OCI-M1 (cell line): ENCODE results near the gene TMEM52.
"Not testable (repeated sequence)": the region's sequence is repeated elsewhere in the genome, so short reads cannot be mapped to it uniquely, and the experiment has no call there.

Experiments
- DNase-seq: peaks from one replicate; lab custom pipeline; 2025; lab: John Stamatoyannopoulos, UW

TMEM52 gene

DNA sequence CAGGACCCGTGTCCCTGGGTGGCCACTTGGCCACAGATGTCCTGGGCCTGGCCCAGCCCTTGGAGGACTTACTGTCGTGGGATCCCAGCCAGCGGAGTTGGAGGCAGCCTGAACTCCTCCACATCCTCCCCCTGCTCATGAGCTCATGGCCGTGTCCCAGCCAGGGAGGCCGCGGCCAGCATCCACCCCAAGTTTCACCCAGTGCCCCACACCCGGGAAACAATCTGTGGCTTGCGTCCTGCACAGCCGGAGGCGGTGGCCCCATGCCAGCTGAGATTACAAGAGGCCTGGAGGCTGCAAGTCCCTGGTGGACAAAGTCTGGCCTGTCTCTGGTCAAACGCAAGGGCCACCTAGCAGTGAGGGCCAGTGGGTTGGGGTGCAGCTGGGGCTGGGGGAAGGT lies 27.5 kb upstream of the TMEM52 start:
- no peak for DNase-seq

DNA sequence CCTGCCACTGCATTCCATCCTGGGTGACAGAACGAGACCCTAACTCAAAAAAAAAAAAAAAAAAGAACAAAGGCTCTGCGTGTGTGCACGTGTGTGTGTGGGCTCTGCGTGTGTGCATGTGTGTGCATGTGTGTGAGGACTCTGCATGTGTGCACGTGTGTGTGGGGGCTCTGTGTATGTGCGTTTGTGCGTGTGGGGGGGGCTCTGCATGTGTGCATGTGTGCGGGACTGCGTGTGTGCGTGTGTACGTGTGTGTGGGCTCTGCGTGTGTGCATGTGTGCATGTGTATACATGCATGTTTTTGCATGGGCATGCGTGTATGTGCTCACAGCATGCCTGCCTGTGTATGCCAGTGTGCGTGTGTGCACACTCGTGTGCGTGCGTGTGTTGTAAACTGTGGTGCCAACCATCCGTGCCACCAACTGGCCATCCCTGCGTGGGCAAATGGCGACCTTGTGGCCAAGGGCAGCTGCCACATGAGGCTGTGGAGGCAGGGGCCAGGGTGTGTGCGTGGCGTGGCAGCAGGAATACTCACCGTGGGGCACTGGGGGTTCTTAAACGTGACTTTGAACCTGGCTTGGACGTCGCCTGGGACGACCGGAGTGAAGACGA lies 26.8 kb upstream of the TMEM52 start:
- DNase-seq, result no peak

DNA sequence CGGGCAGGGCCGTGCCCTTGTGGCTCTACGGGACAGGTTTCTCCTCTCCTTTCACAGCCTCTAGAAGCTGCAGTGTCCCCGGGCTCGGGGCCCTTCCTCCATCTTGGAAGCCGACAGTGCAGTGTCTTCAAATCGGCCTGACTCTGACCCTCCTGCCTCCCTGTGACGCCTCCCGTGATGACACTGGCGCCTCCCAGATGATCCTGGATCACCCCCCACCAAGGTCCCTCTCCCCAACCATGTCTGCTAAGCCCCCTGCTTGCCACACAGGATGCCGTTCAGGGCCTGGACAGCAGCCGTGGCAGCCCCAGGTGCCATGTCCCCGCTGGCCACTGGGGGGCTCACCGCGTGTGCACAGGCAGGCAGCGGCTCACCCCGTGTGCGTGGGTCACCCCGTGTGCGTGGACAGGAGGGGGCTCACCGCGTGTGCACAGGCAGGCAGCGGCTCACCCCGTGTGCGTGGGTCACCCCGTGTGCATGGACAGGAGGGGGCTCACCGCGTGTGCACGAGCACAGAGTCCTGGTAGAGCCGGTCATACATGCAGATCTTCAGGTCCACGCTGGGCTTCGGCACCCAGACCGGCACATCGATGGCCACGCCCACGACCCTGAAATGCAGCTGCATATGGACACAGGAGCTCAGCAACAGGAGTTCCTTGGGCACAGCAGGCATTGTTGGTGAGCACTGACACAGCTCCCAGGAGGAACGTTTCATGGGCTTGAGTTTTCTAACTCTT lies 24.9 kb upstream of the TMEM52 start:
- DNase-seq, result peak; percentile 57

DNA sequence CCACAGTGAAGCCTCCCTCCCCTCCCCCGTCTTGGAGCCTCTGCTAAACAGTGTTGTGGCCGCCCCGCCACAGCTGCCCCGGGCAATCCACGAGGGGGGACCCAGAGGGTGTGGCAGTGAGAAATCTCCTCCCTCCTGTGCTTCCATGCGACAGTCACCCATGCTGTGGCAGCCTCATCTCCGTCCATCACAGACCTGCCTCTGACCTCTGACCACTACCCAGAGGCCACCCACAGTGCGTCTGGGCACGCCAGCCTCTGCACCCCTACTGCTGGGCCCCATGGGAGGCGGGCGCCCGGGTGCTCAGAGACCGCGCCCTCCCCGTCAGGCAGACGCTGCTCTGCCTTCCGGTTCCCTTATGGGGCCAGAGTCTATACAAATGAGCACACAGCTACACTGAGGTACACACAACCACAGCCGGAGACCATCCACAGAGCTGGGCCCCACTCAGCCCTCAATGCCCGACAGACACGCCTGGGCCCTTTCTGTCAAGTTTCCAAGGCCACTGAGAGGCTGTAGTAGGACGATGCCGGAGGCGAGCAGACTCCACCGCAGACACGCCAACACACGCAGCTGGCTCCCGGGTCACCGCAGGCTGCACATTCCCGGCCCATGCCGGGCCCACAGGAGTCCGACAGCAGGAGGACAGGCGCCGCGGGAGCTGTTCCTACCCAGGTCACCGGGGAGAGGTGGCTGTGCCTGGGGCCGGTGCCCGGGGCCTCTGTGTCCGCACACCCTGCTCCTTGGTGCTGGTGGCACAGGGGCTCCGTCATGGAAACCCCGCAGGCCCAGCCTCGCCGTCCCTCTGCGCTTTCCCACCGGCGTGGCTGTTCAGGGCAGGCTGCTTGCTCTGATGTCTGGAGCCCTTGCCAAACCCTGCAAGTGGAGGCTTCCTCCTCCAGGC lies 23.9 kb upstream of the TMEM52 start:
- DNase-seq, result no peak

DNA sequence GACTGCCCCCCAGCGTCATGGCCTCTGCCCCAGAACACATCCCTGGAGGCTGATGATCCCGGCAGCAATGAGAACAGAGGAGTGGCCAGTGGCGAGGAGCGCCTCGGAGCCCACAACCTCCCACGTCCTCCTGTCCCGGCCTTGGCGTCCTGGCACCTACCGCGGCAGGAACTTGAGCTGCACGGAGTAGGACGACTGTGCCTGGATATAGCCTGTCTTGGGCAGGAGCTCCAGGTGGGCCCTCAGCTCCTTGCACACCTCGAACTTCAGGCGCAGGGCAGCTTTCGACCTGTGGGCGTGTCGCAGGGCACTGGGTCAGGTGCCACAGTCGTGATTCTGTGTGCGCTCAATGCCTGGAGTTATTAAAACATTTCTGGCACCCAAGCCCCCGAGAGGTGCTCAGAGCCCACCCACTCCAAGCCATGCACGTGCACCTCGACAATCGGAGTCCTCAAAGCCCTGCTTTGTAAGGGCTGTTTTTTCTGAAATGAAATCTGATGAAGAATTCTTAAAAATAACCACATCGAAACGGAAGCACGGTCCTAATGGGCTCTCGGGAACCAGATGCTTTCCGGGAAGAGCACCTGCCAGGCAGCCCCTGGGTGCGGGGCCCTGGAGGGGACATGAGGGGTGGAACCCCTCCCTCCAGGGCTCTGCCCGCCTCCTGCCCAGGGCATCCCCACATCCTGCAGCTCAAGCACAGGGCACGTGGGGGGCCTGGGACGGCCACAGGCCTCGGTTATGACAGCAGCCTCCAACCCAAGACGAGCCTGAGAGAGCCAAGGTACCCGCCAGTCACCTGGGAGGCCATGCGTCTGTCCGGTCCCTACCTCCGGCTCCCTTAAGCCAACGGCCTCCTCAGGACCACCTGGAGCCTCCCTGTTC lies 23.0 kb upstream of the TMEM52 start:
- no peak for DNase-seq

DNA sequence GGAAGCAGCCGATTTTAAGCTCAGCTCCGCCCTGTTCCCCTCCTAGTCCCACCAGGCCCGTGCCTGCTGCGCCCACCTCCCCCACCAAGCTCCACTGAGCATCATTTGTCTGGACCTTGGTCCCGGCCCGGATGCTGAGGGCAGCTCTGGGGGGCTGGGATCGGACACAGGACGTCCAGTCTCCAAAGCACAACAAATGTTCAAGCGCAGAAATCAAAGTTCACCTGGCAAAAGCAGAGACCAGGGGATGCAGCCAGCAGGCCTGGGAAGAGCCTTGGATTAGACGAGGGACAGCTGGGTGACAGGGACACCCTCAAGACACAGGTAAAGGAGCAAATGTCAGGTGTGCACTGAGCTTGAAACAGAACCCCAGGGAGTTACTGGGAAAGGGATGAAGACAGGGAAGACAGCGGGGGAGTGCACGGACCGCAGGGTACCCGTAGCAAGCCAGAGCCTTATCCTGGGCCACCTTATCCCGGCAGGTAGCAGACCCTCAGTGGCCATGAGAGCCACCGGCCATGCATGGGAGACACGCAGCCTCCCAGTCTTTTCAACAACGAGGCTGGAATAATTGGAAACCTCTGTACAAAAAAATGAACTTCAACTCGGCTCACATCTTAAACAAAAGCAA lies 22.2 kb upstream of the TMEM52 start:
- DNase-seq, result no peak

DNA sequence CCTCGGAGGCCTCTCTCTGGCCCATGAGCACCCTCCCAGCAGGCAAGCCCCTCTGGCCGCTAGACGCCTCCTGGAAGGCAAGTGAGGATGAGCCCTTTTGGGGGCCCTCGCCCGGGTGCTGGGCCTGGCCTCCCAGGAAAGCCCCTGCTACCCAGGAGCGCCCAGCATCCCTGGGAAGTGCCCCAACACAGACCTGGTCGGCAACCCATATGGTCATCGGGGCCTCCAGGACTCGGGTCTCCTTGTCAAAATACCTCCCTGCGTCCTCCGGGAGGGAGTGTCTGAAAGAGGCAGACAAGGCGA lies 21.0 kb upstream of the TMEM52 start:
- DNase-seq, result no peak

DNA sequence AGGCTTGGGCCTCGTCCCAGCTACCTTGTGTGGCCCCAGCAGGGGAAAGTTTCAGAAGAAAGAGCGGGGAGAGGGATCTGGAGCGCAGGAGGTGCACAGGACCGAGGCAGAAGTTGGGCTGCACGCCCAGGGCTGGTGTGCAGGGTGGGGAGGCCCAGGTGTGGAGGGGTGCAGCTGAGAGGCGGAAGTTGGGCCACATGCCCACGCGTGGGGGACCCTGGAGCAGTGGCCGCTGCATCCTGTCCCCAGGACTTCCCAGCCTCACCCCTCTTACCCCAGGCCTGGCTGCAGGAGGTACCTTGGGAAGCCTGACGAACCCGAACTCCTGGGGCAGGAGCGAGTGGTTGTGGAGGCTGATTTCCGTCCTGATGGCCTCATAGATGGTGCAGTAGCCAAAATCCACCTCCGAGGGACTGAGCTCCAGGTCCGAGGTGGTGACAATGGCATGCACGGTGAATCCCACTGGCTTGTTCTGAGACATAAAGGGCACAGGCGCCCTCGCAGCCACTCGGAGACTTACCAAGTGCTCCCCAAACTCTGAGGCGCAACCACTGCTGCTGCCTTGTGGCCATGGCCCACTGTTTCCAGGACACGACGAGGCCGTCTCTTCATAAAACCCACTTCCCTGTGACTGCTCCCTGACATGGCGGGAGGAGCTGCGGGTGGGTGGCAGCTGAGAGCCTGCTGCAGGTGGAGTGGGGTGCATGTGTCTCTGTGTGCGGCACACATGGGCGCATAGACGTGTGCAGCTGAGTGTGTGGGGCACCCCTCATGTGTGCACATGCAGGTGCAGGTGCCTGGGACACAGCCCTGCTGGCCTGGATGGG lies 20.4 kb upstream of the TMEM52 start:
- no peak for DNase-seq

DNA sequence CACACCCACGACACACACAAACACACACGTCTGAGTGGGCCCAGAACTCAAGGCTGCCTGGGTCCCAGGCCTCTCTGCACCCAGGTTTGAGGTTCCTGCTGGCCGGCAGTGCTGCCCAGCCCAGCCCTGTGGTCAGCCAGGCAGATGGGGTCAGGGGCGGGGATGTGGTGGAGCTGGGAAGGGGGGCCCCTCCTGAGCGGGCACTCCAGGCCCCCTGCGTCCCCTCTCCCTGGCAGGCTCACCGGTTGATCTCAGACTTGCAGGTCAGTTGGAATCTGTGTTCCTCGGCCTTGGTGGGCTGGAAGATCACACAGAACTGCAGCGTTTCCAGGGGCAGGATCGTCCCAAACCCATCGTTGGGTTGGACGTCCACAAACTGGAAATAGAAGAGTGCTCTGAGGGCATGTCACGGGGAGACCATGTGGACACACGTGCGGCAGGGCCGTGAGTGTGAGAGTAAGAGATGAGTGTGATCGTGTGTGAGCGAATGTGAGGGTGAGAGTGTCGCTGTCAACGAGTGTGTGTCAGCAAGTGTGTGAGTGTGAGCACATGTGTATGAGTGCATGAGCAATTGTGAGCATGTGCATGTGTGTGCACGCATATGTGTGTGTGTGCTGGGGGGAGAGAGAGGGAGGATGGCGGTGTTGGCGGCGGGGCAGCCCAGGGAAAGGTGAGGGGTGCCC lies 19.7 kb upstream of the TMEM52 start:
- no peak for DNase-seq

DNA sequence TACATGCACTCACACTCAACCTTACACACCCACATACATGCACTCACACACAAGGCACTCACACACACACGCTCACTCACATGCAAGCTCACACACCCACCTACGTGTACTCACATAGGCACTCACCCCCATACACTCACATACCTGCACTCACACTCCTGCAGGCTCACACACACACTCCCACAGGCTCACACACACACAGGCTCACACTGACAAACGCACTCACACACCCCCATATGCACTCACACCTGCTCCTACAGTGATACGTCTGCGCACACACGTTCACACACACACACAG lies 19.1 kb upstream of the TMEM52 start:
- no peak for DNase-seq

DNA sequence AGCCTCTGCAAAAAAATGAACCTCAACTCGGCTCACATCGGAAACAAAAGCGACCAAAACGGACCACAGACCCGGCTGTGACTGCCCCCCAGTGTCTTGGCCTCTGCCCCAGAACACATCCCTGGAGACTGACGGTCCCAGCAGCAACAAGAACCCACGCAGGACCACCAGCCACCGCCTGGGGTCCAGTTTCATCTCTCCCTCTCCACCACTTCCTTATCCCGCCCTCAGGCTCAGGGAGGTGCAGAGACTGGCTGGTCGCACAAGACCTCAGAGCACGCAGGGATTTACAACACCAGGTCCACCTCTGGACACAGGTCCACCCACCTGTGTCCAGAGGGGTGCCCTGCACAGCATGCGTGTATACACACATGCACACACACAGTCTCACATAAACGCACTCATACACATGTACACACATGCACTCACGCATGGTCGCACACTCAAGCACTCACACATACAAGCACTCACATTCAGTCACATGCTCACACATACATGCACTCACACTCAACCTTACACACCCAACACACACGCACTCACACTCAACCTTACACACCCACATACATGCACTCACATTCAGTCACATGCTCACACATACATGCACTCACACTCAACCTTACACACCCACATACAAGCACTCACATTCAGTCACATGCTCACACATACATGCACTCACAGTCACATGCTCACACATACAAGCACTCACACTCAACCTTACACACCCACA lies 18.6 kb upstream of the TMEM52 start:
- DNase-seq, result no peak

DNA sequence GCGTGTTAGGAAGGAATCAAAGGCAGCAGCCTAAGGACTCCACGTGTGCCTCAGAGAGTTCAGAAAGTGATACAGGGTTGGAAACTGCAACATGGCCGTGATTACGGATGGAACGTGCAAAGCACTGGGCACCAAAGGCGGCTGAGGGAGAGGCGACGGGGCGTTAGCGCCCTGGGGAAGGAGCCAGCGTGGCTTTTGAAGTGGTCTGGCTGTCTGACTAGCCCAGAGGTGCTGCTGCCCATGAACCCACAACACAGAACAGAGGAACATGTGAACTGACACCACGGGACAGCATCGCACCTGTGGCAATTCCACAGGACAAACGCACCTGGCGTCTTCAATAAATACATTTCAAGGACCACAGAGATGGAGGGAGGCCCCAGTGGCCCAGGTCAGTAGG lies 18.0 kb upstream of the TMEM52 start:
- DNase-seq, result no peak

DNA sequence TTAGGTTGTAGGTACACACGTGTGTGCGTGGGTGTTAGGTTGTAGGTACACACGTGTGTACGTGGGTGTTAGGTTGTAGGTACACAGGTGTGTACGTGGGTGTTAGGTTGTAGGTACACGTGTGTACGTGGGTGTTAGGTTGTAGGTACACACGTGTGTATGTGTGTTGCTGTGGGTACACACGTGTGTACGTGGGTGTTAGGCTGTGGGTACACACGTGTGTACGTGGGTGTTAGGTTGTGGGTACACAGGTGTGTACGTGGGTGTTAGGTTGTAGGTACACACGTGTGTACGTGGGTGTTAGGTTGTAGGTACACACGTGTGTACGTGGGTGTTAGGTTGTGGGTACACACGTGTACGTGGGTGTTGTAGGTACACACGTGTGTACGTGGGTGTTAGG lies 15.8 kb upstream of the TMEM52 start:
- not testable (repeated sequence) for DNase-seq

DNA sequence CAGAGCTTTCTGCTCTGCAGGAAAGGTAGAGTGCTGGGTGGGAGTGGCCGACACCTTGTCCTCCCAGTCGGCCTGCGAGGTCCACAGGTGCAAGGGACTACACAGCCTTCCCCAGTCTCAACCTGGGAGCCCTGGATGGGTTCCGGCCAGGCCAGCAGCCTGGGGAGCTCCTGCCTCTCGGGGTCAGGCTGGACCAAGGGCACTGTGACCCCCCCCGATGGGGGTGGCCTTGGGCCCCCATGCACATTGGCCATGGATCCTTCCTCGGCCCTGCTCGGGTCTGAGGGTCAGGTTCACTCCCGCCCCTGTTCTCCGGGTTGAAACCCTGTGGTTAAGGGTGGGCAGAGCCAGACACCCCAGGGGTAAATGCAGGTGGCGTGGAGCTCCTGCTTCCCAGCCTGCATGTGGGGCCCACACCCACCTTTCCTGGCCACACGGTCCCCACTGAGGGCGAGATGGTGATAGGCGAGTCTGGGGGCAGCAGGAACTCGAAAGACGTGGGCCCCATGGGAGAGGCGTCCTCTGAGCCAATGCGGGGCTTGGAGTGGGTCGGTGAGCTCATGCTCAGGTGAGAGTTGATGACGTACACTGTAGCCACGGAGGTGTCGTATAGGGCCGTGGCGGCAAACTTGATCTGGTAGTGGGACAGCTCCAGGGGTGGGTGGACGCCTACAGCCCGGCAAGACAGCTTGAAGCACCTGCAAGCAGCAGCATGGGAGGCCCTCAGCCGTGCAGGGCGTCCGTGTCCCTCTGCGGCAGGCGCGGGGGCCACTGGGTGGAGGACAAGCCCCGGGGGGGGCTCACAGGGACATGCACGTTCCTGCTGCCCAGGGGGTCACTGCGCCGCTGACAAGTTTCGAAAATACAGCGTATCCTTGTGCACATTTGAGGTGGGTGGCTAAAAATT lies 10.8 kb upstream of the TMEM52 start:
- DNase-seq, result no peak

DNA sequence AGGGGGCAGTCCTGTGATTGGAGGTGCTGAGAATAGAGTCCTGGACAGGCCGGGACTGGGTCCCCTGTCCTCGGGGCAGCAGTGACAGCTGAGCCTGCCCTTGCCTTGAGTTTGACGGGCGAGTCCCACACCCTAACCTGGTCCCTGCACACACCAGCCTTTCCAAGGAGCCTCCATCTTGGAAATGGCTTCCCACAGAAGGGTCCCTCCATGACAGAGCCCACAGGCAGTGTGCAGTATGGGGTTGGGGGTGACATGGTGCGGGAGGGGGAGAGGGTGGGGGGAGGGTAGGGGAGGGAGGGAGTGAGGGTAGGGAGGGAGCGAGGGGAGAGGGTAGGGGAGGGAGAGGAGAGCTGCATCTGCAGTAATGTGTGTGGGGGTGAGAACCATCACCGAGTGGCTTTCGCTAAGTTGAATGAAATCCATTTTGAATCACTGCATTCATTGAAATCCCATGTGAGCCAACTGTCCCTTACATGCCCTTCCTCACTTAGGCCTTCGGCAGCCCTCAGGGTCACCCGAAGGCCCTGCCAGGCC lies 10.1 kb upstream of the TMEM52 start:
- DNase-seq, result no peak

DNA sequence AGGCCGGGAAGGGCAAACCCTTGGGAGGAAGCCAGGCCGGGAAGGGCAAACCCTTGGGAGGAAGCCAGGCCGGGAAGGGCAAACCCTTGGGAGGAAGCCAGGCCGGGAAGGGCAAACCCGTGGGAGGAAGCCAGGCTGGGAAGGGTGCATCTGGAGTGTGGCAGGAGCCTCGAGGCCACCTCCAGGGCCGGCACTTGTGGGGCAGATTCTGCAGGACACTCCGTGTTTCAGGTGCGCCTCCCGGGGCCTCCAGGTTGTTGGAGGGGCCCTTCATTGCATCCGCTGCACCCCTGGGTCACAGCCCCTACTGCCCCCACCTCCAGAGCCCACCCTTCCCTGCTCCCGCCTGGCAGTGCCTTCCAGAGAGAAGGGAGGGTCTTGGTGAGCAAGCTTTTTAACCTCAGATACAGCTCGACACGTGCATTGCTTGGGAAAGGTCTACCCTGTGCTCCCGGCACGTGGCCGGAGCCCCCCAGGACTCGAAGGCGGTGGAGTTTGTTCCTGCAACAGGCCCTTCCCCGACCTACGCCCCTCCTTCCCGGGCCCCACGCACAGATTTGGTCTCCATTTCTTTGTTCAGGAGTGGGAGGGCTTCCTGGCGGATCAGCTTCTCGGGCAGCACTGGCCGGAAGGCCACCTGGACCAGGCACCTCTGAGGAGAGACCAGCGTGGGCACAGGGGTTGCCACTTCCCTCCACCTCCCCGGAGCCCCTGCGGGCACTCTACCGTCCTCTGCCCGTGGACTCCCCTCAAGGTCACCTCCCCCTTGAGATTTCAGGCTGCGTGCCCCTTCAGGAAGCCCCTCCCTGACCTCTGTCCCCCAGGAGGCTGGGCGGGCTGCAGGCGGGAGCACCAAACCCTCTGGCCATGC lies 9.4 kb upstream of the TMEM52 start:
- no peak for DNase-seq

DNA sequence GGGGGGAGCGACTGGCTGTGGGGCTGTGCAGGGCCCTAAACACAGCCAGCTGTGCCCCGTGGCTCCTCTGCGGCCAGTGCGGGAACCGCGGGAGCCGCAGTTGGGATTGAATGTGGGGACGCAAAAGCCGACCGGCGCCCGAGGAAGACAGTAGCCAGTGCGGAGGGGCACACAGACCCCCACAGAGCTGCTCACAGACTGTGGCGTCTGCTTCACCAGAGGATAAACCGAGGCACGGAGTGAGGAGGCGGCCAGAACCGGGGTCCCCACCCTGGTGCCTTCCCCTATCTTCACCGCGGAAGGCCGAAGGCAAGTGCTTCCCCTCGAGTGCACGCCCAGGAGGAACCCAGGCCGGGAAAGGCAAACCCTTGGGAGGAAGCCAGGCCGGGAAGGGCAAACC lies 8.7 kb upstream of the TMEM52 start:
- no peak for DNase-seq
